IPS-20b (cell line): ENCODE data around the gene SCGB1D1.
"Not testable (repeated sequence)": the region's sequence is repeated elsewhere in the genome, so short reads cannot be mapped to it uniquely, and the experiment has no call there.

Experiments used
- H3K27ac ChIP-seq: one replicate; pipeline ENCODE4 v1.5.1; 2013; ENCODE audit warnings: low read length
- H3K27me3 ChIP-seq: 2 replicates; pipeline ENCODE4 v1.6.1; 2013; ENCODE audit warnings: mild to moderate bottlenecking, low read length, inconsistent platforms; ENCODE audit not compliant: insufficient read depth
- H3K36me3 ChIP-seq: 2 replicates; pipeline ENCODE4 v1.6.1; 2013; ENCODE audit warnings: low read depth, mild to moderate bottlenecking, inconsistent platforms, low read length, moderate library complexity; ENCODE audit not compliant: insufficient read depth
- H3K4me1 ChIP-seq: 2 replicates; pipeline ENCODE4 v1.6.1; 2013; ENCODE audit warnings: mild to moderate bottlenecking, control low read depth, inconsistent platforms, low read length, moderate library complexity; ENCODE audit not compliant: insufficient read depth
- H3K4me3 ChIP-seq: 2 replicates; pipeline ENCODE4 v1.5.1; 2013; ENCODE audit warnings: mild to moderate bottlenecking, low read length, inconsistent platforms
- H3K9ac ChIP-seq: 2 replicates; pipeline ENCODE4 v1.6.1; 2013; ENCODE audit warnings: low read depth, mild to moderate bottlenecking, inconsistent platforms, low read length, moderate library complexity
- H3K9me3 ChIP-seq: 2 replicates; pipeline ENCODE4 v1.6.1; 2013; ENCODE audit warnings: mild to moderate bottlenecking, low read depth, low read length, inconsistent platforms; ENCODE audit not compliant: insufficient read depth

Gene SCGB1D1

GRCh38 chr11:62171261-62171723, 18.7 kb upstream of the SCGB1D1 start:
- Histone ChIP-seq H3K36me3 (no peaks in the 10 kb centered on the region), H3K27me3 (no peaks in the 10 kb centered on the region), H3K4me1 (no peaks in the 10 kb centered on the region), H3K9me3 (no peaks in the 10 kb centered on the region; the same call in 1 of the 2 replicates), H3K9ac (no peak overlapping the region), H3K27ac (no peak overlapping the region), H3K4me3 (no peak overlapping the region; the same call in 1 of the 2 replicates)

- no peak overlapping the region for H3K4me3 ChIP-seq
- H3K9ac ChIP-seq: no peak overlapping the region
- no peaks in the 10 kb centered on the region for H3K27me3 ChIP-seq
- no peaks in the 10 kb centered on the region; the same call in 1 of the 2 replicates for H3K9me3 ChIP-seq
- no peaks in the 10 kb centered on the region for H3K4me1 ChIP-seq
- no peak overlapping the region for H3K27ac ChIP-seq
- H3K36me3 ChIP-seq: no peaks in the 10 kb centered on the region
These were observed 17.7 kb upstream of the SCGB1D1 start for GRCh38 chr11:62172294-62172693.

GRCh38 chr11:62176766-62177165, 13.2 kb upstream of the SCGB1D1 start:
- Histone ChIP-seq H3K9ac (no peak overlapping the region), H3K36me3 (no peaks in the 10 kb centered on the region), H3K27me3 (no peaks in the 10 kb centered on the region), H3K27ac (no peak overlapping the region), H3K4me1 (no peaks in the 10 kb centered on the region), H3K9me3 (no peaks in the 10 kb centered on the region), H3K4me3 (no peak overlapping the region)

GRCh38 chr11:62179995-62180394, 10.0 kb upstream of the SCGB1D1 start:
- Histone ChIP-seq H3K27ac (no peak overlapping the region), H3K9ac (no peak overlapping the region), H3K9me3 (no peaks in the 10 kb centered on the region), H3K4me1 (no peaks in the 10 kb centered on the region), H3K36me3 (no peaks in the 10 kb centered on the region), H3K4me3 (no peak overlapping the region), H3K27me3 (no peaks in the 10 kb centered on the region)

- Histone ChIP-seq H3K27me3 (no peaks in the 10 kb centered on the region), H3K4me1 (no peaks in the 10 kb centered on the region)
These were observed 8.9 kb upstream of the SCGB1D1 start for GRCh38 chr11:62181097-62181496.

GRCh38 chr11:62182147-62182891, 7.7 kb upstream of the SCGB1D1 start:
- Histone ChIP-seq H3K27me3 (no peaks in the 10 kb centered on the region), H3K9me3 (no peaks in the 10 kb centered on the region), H3K4me1 (no peaks in the 10 kb centered on the region), H3K4me3 (no peak overlapping the region), H3K27ac (no peak overlapping the region), H3K36me3 (no peaks in the 10 kb centered on the region), H3K9ac (no peak overlapping the region)

More at GRCh38 chr11:62181097-62181496, 8.9 kb upstream of the SCGB1D1 start:
- Histone ChIP-seq H3K9me3 (no peaks in the 10 kb centered on the region), H3K9ac (no peak overlapping the region), H3K27ac (no peak overlapping the region), H3K36me3 (no peaks in the 10 kb centered on the region), H3K4me3 (no peak overlapping the region)

GRCh38 chr11:62186195-62186594, 3.8 kb upstream of the SCGB1D1 start:
- H3K9ac ChIP-seq: no peak overlapping the region
- H3K4me1 ChIP-seq: no peaks in the 10 kb centered on the region
- no peak overlapping the region for H3K27ac ChIP-seq
- no peaks in the 10 kb centered on the region for H3K27me3 ChIP-seq
- H3K9me3 ChIP-seq: no peaks in the 10 kb centered on the region
- H3K36me3 ChIP-seq: no peaks in the 10 kb centered on the region
- H3K4me3 ChIP-seq: no peak overlapping the region

- Histone ChIP-seq H3K27ac (no peak overlapping the region), H3K9ac (no peak overlapping the region), H3K4me3 (no peak overlapping the region), H3K27me3 (no peaks in the 10 kb centered on the region), H3K4me1 (peaks cover 4% of the 10 kb centered on the region), H3K9me3 (no peaks in the 10 kb centered on the region), H3K36me3 (no peaks in the 10 kb centered on the region)
These were observed 3.9 kb downstream of the SCGB1D1 start for GRCh38 chr11:62193952-62194351.

- not testable (repeated sequence) for H3K9me3 ChIP-seq, H3K27ac ChIP-seq, H3K9ac ChIP-seq, H3K36me3 ChIP-seq, H3K4me3 ChIP-seq, H3K27me3 ChIP-seq, H3K4me1 ChIP-seq
These were observed 5.0 kb downstream of the SCGB1D1 start for GRCh38 chr11:62195010-62195409.

- H3K9ac ChIP-seq: no peak overlapping the region
- H3K36me3 ChIP-seq: no peaks in the 10 kb centered on the region
- H3K27ac ChIP-seq: no peak overlapping the region
- peaks cover 4% of the 10 kb centered on the region for H3K4me1 ChIP-seq
- no peaks in the 10 kb centered on the region for H3K27me3 ChIP-seq
- H3K4me3 ChIP-seq: no peak overlapping the region
- no peaks in the 10 kb centered on the region for H3K9me3 ChIP-seq
These were observed 5.9 kb downstream of the SCGB1D1 start for GRCh38 chr11:62195945-62196344.

GRCh38 chr11:62197400-62197799, 7.4 kb downstream of the SCGB1D1 start:
- H3K4me1 ChIP-seq, H3K9ac ChIP-seq, H3K36me3 ChIP-seq, H3K27ac ChIP-seq, H3K9me3 ChIP-seq, H3K4me3 ChIP-seq, H3K27me3 ChIP-seq: not testable (repeated sequence)

GRCh38 chr11:62201376-62201775, 11.4 kb downstream of the SCGB1D1 start:
- H3K27ac ChIP-seq: no peak overlapping the region
- H3K4me3 ChIP-seq: no peak overlapping the region
- no peaks in the 10 kb centered on the region for H3K4me1 ChIP-seq
- H3K9ac ChIP-seq: no peak overlapping the region
- no peaks in the 10 kb centered on the region for H3K27me3 ChIP-seq
- no peaks in the 10 kb centered on the region for H3K9me3 ChIP-seq
- H3K36me3 ChIP-seq: no peaks in the 10 kb centered on the region
